GM12878 (cell line): Measurements from ENCODE around the gene EIF1AD. TPM values are rescaled to one million over a fixed set of nuclear protein-coding genes. Genes with fewer than 3 reads are reported as not detected.

ENCODE experiments used
- ATAC-seq: fragments of 200-7000 bp; cut with Tn5 transposase; 3 replicates; pipeline ENCODE4 v1.9.1; 2020; ENCODE audit warnings: mild to moderate bottlenecking, moderate library complexity
- BruUV-seq: library from RNA; stranded (reverse); fragments of 400-500 nt; replicated peaks from 2 replicates; lab custom pipeline; 2021; lab: Mats Ljungman, UMichigan
- CTCF ChIA-PET: fragments of 300-600 bp; sonication (Branson Sonifier 250); formaldehyde crosslinking; extraction: SDS; loops from one replicate; lab custom pipeline; 2021; ENCODE audit warnings: inconsistent platforms; lab: Yijun Ruan, JAX
- POLR2A ChIA-PET: fragments of 350-600 bp; formaldehyde crosslinking; extraction: SDS; loops from one replicate; lab custom pipeline; 2021; ENCODE audit warnings: inconsistent platforms; lab: Charles Lee
- RAD21 ChIA-PET: fragments of 300-600 bp; sonication (Branson Sonifier 250); formaldehyde crosslinking; loops from one replicate; lab custom pipeline; 2023; ENCODE audit warnings: antibody characterized with exemption; ENCODE audit not compliant: unreplicated experiment; lab: Charles Lee
- SMC1A ChIA-PET: fragments of 300-600 bp; sonication (Branson Sonifier 250); formaldehyde crosslinking; loops from one replicate; lab custom pipeline; 2023; ENCODE audit not compliant: unreplicated experiment, uncharacterized antibody; lab: Charles Lee
- DNase-seq: peaks from one replicate; pipeline ENCODE4 v3.0.0-alpha.2; 2011; ENCODE audit warnings: low read depth, low spot score
- FAIRE-seq: peaks from 3 replicates; lab custom pipeline; 2011; peaks lifted over from hg19 to GRCh38; lab: Jason Lieb, UNC
- H2AFZ ChIP-seq: 2 replicates; pipeline ENCODE4 v1.6.0; 2011; ENCODE audit warnings: low read depth, low read length, control low read depth; ENCODE audit not compliant: control insufficient read depth
- H3K27ac ChIP-seq: 2 replicates; pipeline ENCODE4 v1.5.1; 2011; ENCODE audit warnings: control low read depth; ENCODE audit not compliant: control insufficient read depth, insufficient read depth
- H3K27me3 ChIP-seq, 2 experiments: replicated peaks in 1 of 2; 2 replicates each; pipeline versions ENCODE4 v1.6.0 to v1.6.1; 2011; ENCODE audit warnings: low read length in 1 of 2; ENCODE audit not compliant: control insufficient read depth in 2 of 2, insufficient read depth in 2 of 2
- H3K36me3 ChIP-seq, 2 experiments: 2 replicates each; pipeline ENCODE4 v1.5.1; 2011; ENCODE audit warnings: low read length in 1 of 2; ENCODE audit not compliant: control insufficient read depth in 2 of 2, insufficient read depth in 2 of 2
- H3K4me1 ChIP-seq: 2 replicates; pipeline ENCODE4 v1.6.1; 2011; ENCODE audit warnings: mild to moderate bottlenecking, low read length, moderate library complexity, mixed read lengths; ENCODE audit not compliant: control insufficient read depth, insufficient read depth
- H3K4me2 ChIP-seq: 2 replicates; pipeline ENCODE4 v1.6.0; 2011; ENCODE audit warnings: control low read depth; ENCODE audit not compliant: control insufficient read depth, insufficient read depth
- H3K4me3 ChIP-seq: fragments of 200-600 bp; sonication (generic); 2 replicates; pipeline ENCODE4 v1.5.1; 2016
- H3K79me2 ChIP-seq: 2 replicates; pipeline ENCODE4 v1.6.0; 2011; ENCODE audit warnings: low read length; ENCODE audit not compliant: control insufficient read depth, insufficient read depth
- H3K9ac ChIP-seq: 2 replicates; pipeline ENCODE4 v1.8.0; 2011; ENCODE audit warnings: low read length, control low read depth, mixed read lengths; ENCODE audit not compliant: control insufficient read depth, insufficient read depth
- H3K9me3 ChIP-seq: replicated peaks from 3 replicates; pipeline ENCODE4 v1.5.1; 2011; ENCODE audit warnings: mild to moderate bottlenecking, low read length; ENCODE audit not compliant: control insufficient read depth, insufficient read depth
- H4K20me1 ChIP-seq: 2 replicates; pipeline ENCODE4 v1.6.0; 2011; ENCODE audit not compliant: control insufficient read depth, insufficient read depth
- KAT2A ChIP-seq: conservative IDR thresholded peaks from 2 replicates; pipeline ENCODE4 v1.6.1; 2011; ENCODE audit warnings: low read depth, low read length; ENCODE audit not compliant: control insufficient read depth
- NFYA ChIP-seq: IDR thresholded peaks from 2 replicates; pipeline ENCODE4 v1.6.1; 2011; ENCODE audit warnings: low read depth, mild to moderate bottlenecking, low read length, improper control_type of control experiment, borderline replicate concordance
- NR2C1 ChIP-seq: fragments of 450-650 bp; IDR thresholded peaks from 2 replicates; pipeline ENCODE4 v1.6.1; 2017; ENCODE audit warnings: antibody characterized with exemption, mild to moderate bottlenecking, moderate library complexity
- SP1 ChIP-seq: IDR thresholded peaks from one replicate; pipeline ENCODE4 v1.6.1; 2011; ENCODE audit warnings: low read depth, low read length
- STAT3 ChIP-seq: IDR thresholded peaks from 2 replicates; pipeline ENCODE4 v1.6.1; 2011; ENCODE audit warnings: low read depth, low read length, improper control_type of control experiment
- SUPT20H ChIP-seq: IDR thresholded peaks from 2 replicates; pipeline ENCODE4 v1.6.1; 2011; ENCODE audit warnings: low read depth, mild to moderate bottlenecking, low read length, moderate library complexity, borderline replicate concordance; ENCODE audit not compliant: control insufficient read depth
- WGBS: methylation state at CpG from one replicate; pipeline ENCODE4 v1.1.6; 2016; ENCODE audit warnings: low lambda C conversion rate; ENCODE audit not compliant: insufficient replicate concordance, insufficient coverage; ENCODE audit errors: missing lambda C conversion rate; 5-methylcytosine and 5-hydroxymethylcytosine counted together
- in situ Hi-C: fragments of 300-500 bp; cut with MboI; formaldehyde crosslinking; loops from 9 replicates; pipeline ENCODE4 v1.14.3; 2018; ENCODE audit warnings: mixed read lengths
- intact Hi-C: fragments of 100-400 bp; cut with micrococcal nuclease; formaldehyde crosslinking; loops from one replicate; pipeline ENCODE4 v1.14.2; 2022; ENCODE audit not compliant: unreplicated experiment
- polyA plus RNA-seq, 11 experiments: library from polyadenylated mRNA; depleted of rRNA in 4 of 11; unstranded in 6 of 11; stranded (reverse) in 5 of 11; fragments of >200 nt; fragmentation: Nextera tagmentation in 4 of 11; fragmentation: Illumina TruSeq in 1 of 11; extraction: Ambion mirVana in 4 of 11; extraction: Trizol in 1 of 11; gene quantifications; 1 replicate in 1 of 11; 2 replicates in 10 of 11; pipeline versions ENCODE4 v1.2.1 to v1.2.3, GENCODE V29; 2011 to 2016; ENCODE audit warnings: inconsistent platforms in 2 of 11, missing spikeins in 2 of 11, low read depth in 1 of 11
- total RNA-seq, 4 experiments: library from RNA; depleted of rRNA in 3 of 4; stranded (reverse); fragments of >200 nt in 3 of 4; fragmentation: Illumina TruSeq in 1 of 4; extraction: Trizol in 1 of 4; gene quantifications; 2 replicates each; pipeline versions ENCODE4 v1.2.1 to v1.2.3, GENCODE V29; 2013 to 2021
- TF ChIP-seq, protein P1 (sequence below): fragments of 150-350 bp; IDR thresholded peaks from 2 replicates; pipeline ENCODE4 v1.6.1; 2016; ENCODE audit warnings: low read depth, low read length
- TF ChIP-seq, protein P2 (sequence below): fragments of 150-350 bp; IDR thresholded peaks from 2 replicates; pipeline ENCODE4 v1.6.1; 2014; ENCODE audit warnings: mild to moderate bottlenecking, low read depth, low read length

The EIF1AD gene
- total and polyA plus RNA-seq, 10 of the 15 experiments (the other 5 are each of a cell fraction or from before 2014, with no cell fraction given), result 31.6 to 56.8 (median 39.5) TPM

DNA sequence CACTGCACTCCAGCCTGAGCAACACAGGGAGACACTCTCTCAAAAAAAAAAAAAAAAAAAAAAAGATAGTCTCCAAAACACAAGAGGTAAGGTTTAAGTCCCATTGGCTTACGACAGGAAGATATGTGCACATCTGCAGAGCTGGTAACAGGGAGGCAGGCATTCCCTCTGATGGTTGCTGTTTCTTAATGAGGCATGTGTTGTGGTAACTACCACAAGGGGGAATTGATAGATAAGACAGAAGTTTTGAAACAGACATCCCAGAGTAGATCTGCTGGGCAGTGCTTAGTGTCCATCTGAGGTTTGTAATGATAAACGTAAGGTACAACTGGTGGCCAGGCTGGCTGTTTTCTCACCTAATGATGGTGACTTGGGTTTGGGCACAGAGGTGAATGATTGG lies 4.7 kb downstream of the EIF1AD start (continued):
- TF ChIP-seq, protein P1, sequence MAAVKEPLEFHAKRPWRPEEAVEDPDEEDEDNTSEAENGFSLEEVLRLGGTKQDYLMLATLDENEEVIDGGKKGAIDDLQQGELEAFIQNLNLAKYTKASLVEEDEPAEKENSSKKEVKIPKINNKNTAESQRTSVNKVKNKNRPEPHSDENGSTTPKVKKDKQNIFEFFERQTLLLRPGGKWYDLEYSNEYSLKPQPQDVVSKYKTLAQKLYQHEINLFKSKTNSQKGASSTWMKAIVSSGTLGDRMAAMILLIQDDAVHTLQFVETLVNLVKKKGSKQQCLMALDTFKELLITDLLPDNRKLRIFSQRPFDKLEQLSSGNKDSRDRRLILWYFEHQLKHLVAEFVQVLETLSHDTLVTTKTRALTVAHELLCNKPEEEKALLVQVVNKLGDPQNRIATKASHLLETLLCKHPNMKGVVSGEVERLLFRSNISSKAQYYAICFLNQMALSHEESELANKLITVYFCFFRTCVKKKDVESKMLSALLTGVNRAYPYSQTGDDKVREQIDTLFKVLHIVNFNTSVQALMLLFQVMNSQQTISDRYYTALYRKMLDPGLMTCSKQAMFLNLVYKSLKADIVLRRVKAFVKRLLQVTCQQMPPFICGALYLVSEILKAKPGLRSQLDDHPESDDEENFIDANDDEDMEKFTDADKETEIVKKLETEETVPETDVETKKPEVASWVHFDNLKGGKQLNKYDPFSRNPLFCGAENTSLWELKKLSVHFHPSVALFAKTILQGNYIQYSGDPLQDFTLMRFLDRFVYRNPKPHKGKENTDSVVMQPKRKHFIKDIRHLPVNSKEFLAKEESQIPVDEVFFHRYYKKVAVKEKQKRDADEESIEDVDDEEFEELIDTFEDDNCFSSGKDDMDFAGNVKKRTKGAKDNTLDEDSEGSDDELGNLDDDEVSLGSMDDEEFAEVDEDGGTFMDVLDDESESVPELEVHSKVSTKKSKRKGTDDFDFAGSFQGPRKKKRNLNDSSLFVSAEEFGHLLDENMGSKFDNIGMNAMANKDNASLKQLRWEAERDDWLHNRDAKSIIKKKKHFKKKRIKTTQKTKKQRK, result no peak
- TF ChIP-seq, protein P2, sequence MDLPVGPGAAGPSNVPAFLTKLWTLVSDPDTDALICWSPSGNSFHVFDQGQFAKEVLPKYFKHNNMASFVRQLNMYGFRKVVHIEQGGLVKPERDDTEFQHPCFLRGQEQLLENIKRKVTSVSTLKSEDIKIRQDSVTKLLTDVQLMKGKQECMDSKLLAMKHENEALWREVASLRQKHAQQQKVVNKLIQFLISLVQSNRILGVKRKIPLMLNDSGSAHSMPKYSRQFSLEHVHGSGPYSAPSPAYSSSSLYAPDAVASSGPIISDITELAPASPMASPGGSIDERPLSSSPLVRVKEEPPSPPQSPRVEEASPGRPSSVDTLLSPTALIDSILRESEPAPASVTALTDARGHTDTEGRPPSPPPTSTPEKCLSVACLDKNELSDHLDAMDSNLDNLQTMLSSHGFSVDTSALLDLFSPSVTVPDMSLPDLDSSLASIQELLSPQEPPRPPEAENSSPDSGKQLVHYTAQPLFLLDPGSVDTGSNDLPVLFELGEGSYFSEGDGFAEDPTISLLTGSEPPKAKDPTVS, result no peak

DNA sequence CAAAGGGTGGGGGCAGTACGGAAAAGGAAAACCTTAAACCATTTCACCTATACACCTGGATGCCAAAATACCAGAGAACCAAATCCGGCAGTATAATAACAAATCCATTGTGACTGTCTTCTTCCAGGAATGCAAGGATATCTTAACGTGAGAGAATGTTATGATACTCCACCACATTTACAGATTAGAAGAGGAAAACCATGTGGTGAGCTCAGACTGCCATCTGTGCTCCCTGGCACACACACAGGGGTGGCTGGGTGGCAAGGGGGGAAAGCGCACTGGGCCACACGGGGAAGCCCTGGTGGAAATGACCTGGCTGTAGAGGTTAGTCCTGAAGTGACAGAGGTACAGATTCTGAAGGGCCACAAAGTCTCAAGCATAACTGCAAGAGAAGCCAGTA lies 9.9 kb downstream of the EIF1AD start:
- RAD21 ChIA-PET, result interaction anchor here (0.9 to 1.2 kb wide), 2 partner anchors 104 to 107 kb away, joined by 4 read pairs; partner anchors contain the start of gene FIBP
- in situ Hi-C loops (no loop called here), intact Hi-C loops (no loop called here)
- Histone ChIP-seq H2AFZ (no peak overlapping the region), H3K36me3 (peaks cover 0 to 8% of the 10 kb centered on the region in 2 experiments; a peak in 1 of 4 replicates), H3K27ac (no peak overlapping the region), H3K9ac (no peak overlapping the region), H3K79me2 (no peaks in the 10 kb centered on the region), H4K20me1 (no peaks in the 10 kb centered on the region), H3K4me1 (no peaks in the 10 kb centered on the region), H3K27me3 (no peaks in the 10 kb centered on the region), H3K4me3 (no peak overlapping the region), H3K4me2 (no peak overlapping the region), H3K9me3 (no peaks in the 10 kb centered on the region)
- POLR2A ChIA-PET, result interaction anchor here (0.5 to 1.2 kb wide), 2 partner anchors 103 to 344 kb away, joined by 3 to 5 read pairs; partner anchors contain the start of gene FIBP
- CTCF ChIA-PET, result interaction anchor here (1.0 to 7.9 kb wide), 7 partner anchors 17 to 280 kb away, joined by 3 to 167 read pairs (median 6); partner anchors contain the start of genes CCDC85B, FIBP and KAT5
- 88% methylated on average over 5 of the region's 5 CpGs for WGBS
- no TSS peak for BruUV-seq
- SMC1A ChIA-PET, result interaction anchor here (1.3 to 2.5 kb wide), 3 partner anchors 108 to 173 kb away, joined by 3 to 8 read pairs (median 3); no protein-coding TSS in a partner anchor
- ATAC-seq (no peak), DNase-seq (no peak), FAIRE-seq (no peak)
- TF ChIP-seq STAT3, result no peak
- no peak for TF ChIP-seq SP1
- TF ChIP-seq KAT2A, result no peak
- no peak for TF ChIP-seq NR2C1
- no peak for TF ChIP-seq SUPT20H
- no peak for TF ChIP-seq NFYA
